Suppressor macrophage treated with lipopolysaccharide for 4 hours (primary cell): Measurements from ENCODE around the gene SCN7A.

ENCODE experiments used
- DNase-seq: peaks from one replicate; pipeline ENCODE4 v3.0.0-alpha.2; 2020

Gene SCN7A

GRCh38 chr2:166451468-166451867 lies 42.6 kb downstream of the SCN7A start:
- no peak for DNase-seq

GRCh38 chr2:166449439-166449838 lies 44.6 kb downstream of the SCN7A start:
- DNase-seq: no peak

- DNase-seq: no peak
These were observed 45.9 kb downstream of the SCN7A start for GRCh38 chr2:166448106-166448505.

- DNase-seq: no peak
These were observed 49.7 kb downstream of the SCN7A start for GRCh38 chr2:166444306-166444705.

- DNase-seq: no peak
These were observed 53.7 kb downstream of the SCN7A start for GRCh38 chr2:166440313-166440712.

GRCh38 chr2:166439078-166439477 lies 55.0 kb downstream of the SCN7A start:
- DNase-seq: no peak

GRCh38 chr2:166436976-166437375 lies 57.1 kb downstream of the SCN7A start:
- no peak for DNase-seq

GRCh38 chr2:166436189-166436588 lies 57.9 kb downstream of the SCN7A start:
- peak; percentile 5 for DNase-seq

- no peak for DNase-seq
These were observed 59.6 kb downstream of the SCN7A start for GRCh38 chr2:166434491-166434890.

- DNase-seq: no peak
These were observed 60.6 kb downstream of the SCN7A start for GRCh38 chr2:166433457-166433856.

GRCh38 chr2:166432331-166432730 lies 61.7 kb downstream of the SCN7A start:
- no peak for DNase-seq

GRCh38 chr2:166424841-166425240 lies 69.2 kb downstream of the SCN7A start:
- no peak for DNase-seq

- DNase-seq: peak; percentile 45
These were observed 74.5 kb downstream of the SCN7A start for GRCh38 chr2:166419616-166419934.

- DNase-seq: no peak
These were observed 75.0 kb downstream of the SCN7A start for GRCh38 chr2:166418853-166419615.

- DNase-seq: peak; percentile 35
These were observed 76.4 kb downstream of the SCN7A start for GRCh38 chr2:166417669-166418068.

GRCh38 chr2:166413255-166413654 lies 80.8 kb downstream of the SCN7A start:
- DNase-seq: peak; percentile 70

- no peak for DNase-seq
These were observed 82.4 kb downstream of the SCN7A start for GRCh38 chr2:166411473-166412230.

GRCh38 chr2:166410828-166411472 lies 83.1 kb downstream of the SCN7A start:
- DNase-seq: peak; percentile 84

- DNase-seq: peak; percentile 53
These were observed 86.3 kb downstream of the SCN7A start for GRCh38 chr2:166407746-166408145.

GRCh38 chr2:166406374-166406773 lies 87.7 kb downstream of the SCN7A start:
- no peak for DNase-seq

GRCh38 chr2:166405569-166405926 lies 88.5 kb downstream of the SCN7A start:
- DNase-seq: no peak

GRCh38 chr2:166404831-166405568 lies 89.0 kb downstream of the SCN7A start:
- DNase-seq: no peak

GRCh38 chr2:166394245-166394644 lies 99.8 kb downstream of the SCN7A start:
- no peak for DNase-seq
